AG09309 (cell line): ENCODE results near the gene RTP1.

Source experiments
- DNase-seq: peaks from one replicate; pipeline ENCODE4 v3.0.0-alpha.2; 2010; ENCODE audit warnings: low read depth
- H3K4me3 ChIP-seq: 2 replicates; pipeline ENCODE4 v1.5.1; 2011; ENCODE audit warnings: mild to moderate bottlenecking, low read depth, low read length, moderate library complexity; ENCODE audit not compliant: control insufficient read depth
- CTCF ChIP-seq: IDR thresholded peaks from 2 replicates; pipeline ENCODE4 v1.5.1; 2011; ENCODE audit warnings: mild to moderate bottlenecking, low read depth, low read length, inconsistent platforms; ENCODE audit not compliant: insufficient read depth, control insufficient read depth; ENCODE audit errors: missing control alignments

RTP1 gene

GRCh38 chr3:187215460-187215859 lies 18.2 kb downstream of the RTP1 start:
- no peak overlapping the region for H3K4me3 ChIP-seq
- no peak for TF ChIP-seq CTCF
- no peak for DNase-seq

GRCh38 chr3:187222801-187223200 lies 25.5 kb downstream of the RTP1 start:
- no peak for TF ChIP-seq CTCF
- no peak overlapping the region for H3K4me3 ChIP-seq
- no peak for DNase-seq

- no peak overlapping the region for H3K4me3 ChIP-seq
- DNase-seq, result no peak
- TF ChIP-seq CTCF, result no peak
These were observed 26.5 kb downstream of the RTP1 start for GRCh38 chr3:187223799-187224198.

GRCh38 chr3:187227658-187228258 lies 30.5 kb downstream of the RTP1 start:
- no peak overlapping the region for H3K4me3 ChIP-seq
- no peak for TF ChIP-seq CTCF
- no peak for DNase-seq

- TF ChIP-seq CTCF, result no peak
- no peak for DNase-seq
- H3K4me3 ChIP-seq, result no peak overlapping the region
These were observed 31.5 kb downstream of the RTP1 start for GRCh38 chr3:187228740-187229139.

- no peak for DNase-seq
- TF ChIP-seq CTCF, result no peak
- no peak overlapping the region for H3K4me3 ChIP-seq
These were observed 32.7 kb downstream of the RTP1 start for GRCh38 chr3:187230011-187230410.

GRCh38 chr3:187236962-187237361 lies 39.7 kb downstream of the RTP1 start:
- DNase-seq, result no peak
- no peak overlapping the region for H3K4me3 ChIP-seq
- no peak for TF ChIP-seq CTCF
